Heart left ventricle (tissue), 13 donors: Measurements from ENCODE around the gene DHX8.

Experiments
- CTCF ChIP-seq, 12 donors: fragments of 200-600 bp; sonication (generic) in 4 of 12; IDR thresholded peaks; one replicate each; pipeline versions ENCODE4 v1.5.0 to v1.8.0; 2018 to 2022; ENCODE audit warnings: antibody characterized with exemption in 12 of 12, mild to moderate bottlenecking in 5 of 12
- POLR2A ChIP-seq, 2 donors: fragments of 450-650 bp; IDR thresholded peaks; one replicate each; pipeline ENCODE4 v1.6.1; 2017; ENCODE audit warnings: antibody characterized with exemption in 2 of 2, mild to moderate bottlenecking in 2 of 2, moderate library complexity in 2 of 2
- donor health status: ischemic (EF 13 %, LVEDD 7.1; RV severe dilation, severe dysfunction).
- donor health status: DM: no; HTN: yes; CAD: no.
- donor health status: DM: no; HTN: no; CAD: no.
- donor health status: ischemic (EF 25% LVEDD 6.9; RV normal size, moderate dysfunction).
- donor health status: ischemic (EF 25% LVEDD 5.7; RV mildly dilated, moderate dysfunction).
- donor health status: ischemic (EF 35%, LVEDD 5.7; RV mildly dilated, moderate dysfunction).
- donor health status: nonischemic (EF 11% LVEDD 7.7; RV severe dilation, severe dysfunction).
- donor health status: DM: yes; HTN: yes; CAD: no.
- donor health status: PGD.
- donor health status: ischemic (EF 29% LVEDD 5.4; RV normal size, mild dysfunction).
- donor health status: nonischemic (EF 23%, LVEDD 6.1; RV moderate dilation, normal function).

GRCh38 chr17:43574896-43575525 is 91.2 kb downstream of the DHX8 start:
- TF ChIP-seq CTCF (IDR thresholded peaks at IDR 0.05) (no peak), POLR2A (IDR thresholded peaks at IDR 0.05) (no peak)
